HG03103 (cell line): ENCODE measurements around the gene TM4SF18.
"Not testable (repeated sequence)": the region's sequence is repeated elsewhere in the genome, so short reads cannot be mapped to it uniquely, and the experiment has no call there.

ENCODE experiments used
- ATAC-seq: cut with Tn5 transposase; IDR thresholded peaks from one replicate; pipeline ENCODE4 v1.9.1; 2021; ENCODE audit warnings: low read depth; ENCODE audit not compliant: unreplicated experiment

TM4SF18 gene

GRCh38 chr3:149368674-149369497 lies 35.5 kb upstream of the TM4SF18 start:
- no peak for ATAC-seq

- ATAC-seq: no peak
Observed at GRCh38 chr3:149368201-149368673, 34.8 kb upstream of the TM4SF18 start.

- no peak for ATAC-seq
Observed at GRCh38 chr3:149366941-149367840, 33.8 kb upstream of the TM4SF18 start.

- no peak for ATAC-seq
Observed at GRCh38 chr3:149366031-149366430, 32.6 kb upstream of the TM4SF18 start.

GRCh38 chr3:149364624-149365023 lies 31.2 kb upstream of the TM4SF18 start:
- no peak for ATAC-seq

GRCh38 chr3:149363053-149363452 lies 29.6 kb upstream of the TM4SF18 start:
- no peak for ATAC-seq

GRCh38 chr3:149362366-149362765 lies 28.9 kb upstream of the TM4SF18 start:
- ATAC-seq: no peak

GRCh38 chr3:149356630-149357029 lies 23.2 kb upstream of the TM4SF18 start:
- ATAC-seq: no peak

- ATAC-seq: no peak
Observed at GRCh38 chr3:149356044-149356592, 22.7 kb upstream of the TM4SF18 start.

- no peak for ATAC-seq
Observed at GRCh38 chr3:149353581-149354184, 20.2 kb upstream of the TM4SF18 start.

- peak; percentile 91 for ATAC-seq
Observed at GRCh38 chr3:149352556-149352955, 19.1 kb upstream of the TM4SF18 start.

- no peak for ATAC-seq
Observed at GRCh38 chr3:149343951-149344350, 10.5 kb upstream of the TM4SF18 start.

GRCh38 chr3:149342413-149343380 lies 9.3 kb upstream of the TM4SF18 start:
- ATAC-seq: no peak

GRCh38 chr3:149340310-149340933 lies 7.0 kb upstream of the TM4SF18 start:
- no peak for ATAC-seq

GRCh38 chr3:149339931-149340309 lies 6.5 kb upstream of the TM4SF18 start:
- ATAC-seq: no peak

- not testable (repeated sequence) for ATAC-seq
Observed at GRCh38 chr3:149337486-149337885, 4.0 kb upstream of the TM4SF18 start.

- no peak for ATAC-seq
Observed at GRCh38 chr3:149336925-149337324, 3.5 kb upstream of the TM4SF18 start.

GRCh38 chr3:149332771-149333170 lies 665 bp downstream of the TM4SF18 start:
- no peak for ATAC-seq

GRCh38 chr3:149332227-149332765 lies 1.1 kb downstream of the TM4SF18 start:
- ATAC-seq: no peak
